ENCODE results near the gene TCF21. TPM values are rescaled to one million over a fixed set of nuclear protein-coding genes. Genes with fewer than 3 reads are reported as not detected.

The TCF21 gene
- total RNA-seq, 1 donor from 2014 or later, result 56.2 TPM

GRCh38 chr6:133899556-133899955, 10.6 kb downstream of the TCF21 start:
- ATAC-seq (no peak), DNase-seq (no peak)
- H3K4me3 ChIP-seq, result no peak overlapping the region
- no peak overlapping the region for H3K27ac ChIP-seq
- H3K36me3 ChIP-seq, result no peaks in the 10 kb centered on the region
- intact Hi-C loops (cut with DNase I), result no loop called here
- H3K4me1 ChIP-seq, result no peaks in the 10 kb centered on the region
- peaks cover 36% of the 10 kb centered on the region for H3K27me3 ChIP-seq
- H3K9me3 ChIP-seq, result no peaks in the 10 kb centered on the region
- TF ChIP-seq CTCF (IDR thresholded peaks at IDR 0.05), result no peak

- no peak for TF ChIP-seq CTCF (IDR thresholded peaks at IDR 0.05)
- intact Hi-C loops (cut with DNase I), result no loop called here
- DNase-seq (no peak), ATAC-seq (no peak)
- H3K27ac ChIP-seq, result no peak overlapping the region
- peaks cover 5% of the 10 kb centered on the region for H3K27me3 ChIP-seq
- H3K4me3 ChIP-seq, result no peak overlapping the region
- H3K36me3 ChIP-seq, result no peaks in the 10 kb centered on the region
- H3K4me1 ChIP-seq, result no peaks in the 10 kb centered on the region
- no peaks in the 10 kb centered on the region for H3K9me3 ChIP-seq
Measured at GRCh38 chr6:133903855-133904254, 14.9 kb downstream of the TCF21 start.

- ATAC-seq (peak; percentile 79), DNase-seq (no peak)
- Histone ChIP-seq H3K9me3 (no peaks in the 10 kb centered on the region), H3K27me3 (peaks cover 10% of the 10 kb centered on the region), H3K36me3 (no peaks in the 10 kb centered on the region), H3K4me3 (no peak overlapping the region), H3K27ac (no peak overlapping the region), H3K4me1 (no peaks in the 10 kb centered on the region)
- no peak for TF ChIP-seq CTCF (IDR thresholded peaks at IDR 0.05)
- intact Hi-C loops (cut with DNase I), result no loop called here
Measured at GRCh38 chr6:133906050-133906449, 17.1 kb downstream of the TCF21 start.

- ATAC-seq, result peak; percentile 93
- DNase-seq, result peak; percentile 87
- Histone ChIP-seq H3K4me3 (no peak overlapping the region), H3K27ac (no peak overlapping the region), H3K9me3 (peaks cover 9% of the 10 kb centered on the region), H3K36me3 (no peaks in the 10 kb centered on the region), H3K4me1 (no peaks in the 10 kb centered on the region), H3K27me3 (no peaks in the 10 kb centered on the region)
- peak; percentile 88 for TF ChIP-seq CTCF (IDR thresholded peaks at IDR 0.05)
- intact Hi-C loops (cut with DNase I), result loop anchor here (5.0 kb wide), 1 partner anchor 349 kb away; no protein-coding TSS in a partner anchor
Measured at GRCh38 chr6:133916650-133917151, 27.8 kb downstream of the TCF21 start.

GRCh38 chr6:133917781-133918180, 28.9 kb downstream of the TCF21 start:
- Histone ChIP-seq H3K27ac (no peak overlapping the region), H3K4me3 (no peak overlapping the region), H3K9me3 (peaks cover 9% of the 10 kb centered on the region), H3K27me3 (no peaks in the 10 kb centered on the region), H3K36me3 (no peaks in the 10 kb centered on the region), H3K4me1 (no peaks in the 10 kb centered on the region)
- no peak for ATAC-seq
- no peak for DNase-seq
- intact Hi-C loops (cut with DNase I), result loop anchor here (5.0 kb wide), 1 partner anchor 350 kb away; no protein-coding TSS in a partner anchor
- no peak for TF ChIP-seq CTCF (IDR thresholded peaks at IDR 0.05)

All from upper lobe of right lung (tissue), 1 donor.